Gastroesophageal sphincter (tissue), 3 donors: ENCODE data around the gene TTYH3.

ENCODE experiments used
- CTCF ChIP-seq, 4 experiments: fragments of 200-600 bp in 2 of 4; fragments of 450-650 bp in 2 of 4; sonication (generic) in 1 of 4; IDR thresholded peaks; one replicate each; pipeline ENCODE4 v1.5.1; 2017 to 2019; ENCODE audit warnings: antibody characterized with exemption in 4 of 4, mild to moderate bottlenecking in 2 of 4, moderate library complexity in 2 of 4
- EP300 ChIP-seq: sonication (generic); formaldehyde crosslinking; IDR thresholded peaks from one replicate; pipeline ENCODE4 v1.6.1; 2017; ENCODE audit warnings: antibody characterized with exemption, mild to moderate bottlenecking

- TF ChIP-seq CTCF (IDR thresholded peaks at IDR 0.05) (no peak), EP300 (no peak)
Measured at GRCh38 chr7:2613098-2613930, 18.5 kb upstream of the TTYH3 start.
